Right lung (tissue), 5 donors: Measurements from ENCODE around the gene PTRH1. TPM values are rescaled to one million over a fixed set of nuclear protein-coding genes. Genes with fewer than 3 reads are reported as not detected.
A peak's percentile ranks its signal among the peaks of the same experiment; 100 is the strongest.

Source experiments
- DNase-seq, 2 donors: peaks; one replicate each; pipeline ENCODE4 v3.0.0-alpha.2; 2013
- polyA plus RNA-seq, 5 donors: library from polyadenylated mRNA; unstranded; fragments of 120-200 nt; gene quantifications; one replicate each; pipeline versions ENCODE4 v1.2.1 to v1.2.3, GENCODE V29; 2013; ENCODE audit warnings: inconsistent platforms in 1 of 5, low replicate concordance in 1 of 5; ENCODE audit not compliant: insufficient read length in 5 of 5, insufficient read depth in 1 of 5

PTRH1 gene
- polyA plus RNA-seq, 5 donors, result 4.0 to 11.5 (median 5.6) TPM

- no peak for DNase-seq
Observed at GRCh38 chr9:127700140-127700539, 15.3 kb downstream of the PTRH1 start.

- DNase-seq, result peak; percentile 91 to 94
Observed at GRCh38 chr9:127698985-127699670, 16.3 kb downstream of the PTRH1 start.

GRCh38 chr9:127698386-127698785 is 17.1 kb downstream of the PTRH1 start:
- no peak for DNase-seq

GRCh38 chr9:127697575-127697974 is 17.9 kb downstream of the PTRH1 start:
- no peak for DNase-seq

DNA sequence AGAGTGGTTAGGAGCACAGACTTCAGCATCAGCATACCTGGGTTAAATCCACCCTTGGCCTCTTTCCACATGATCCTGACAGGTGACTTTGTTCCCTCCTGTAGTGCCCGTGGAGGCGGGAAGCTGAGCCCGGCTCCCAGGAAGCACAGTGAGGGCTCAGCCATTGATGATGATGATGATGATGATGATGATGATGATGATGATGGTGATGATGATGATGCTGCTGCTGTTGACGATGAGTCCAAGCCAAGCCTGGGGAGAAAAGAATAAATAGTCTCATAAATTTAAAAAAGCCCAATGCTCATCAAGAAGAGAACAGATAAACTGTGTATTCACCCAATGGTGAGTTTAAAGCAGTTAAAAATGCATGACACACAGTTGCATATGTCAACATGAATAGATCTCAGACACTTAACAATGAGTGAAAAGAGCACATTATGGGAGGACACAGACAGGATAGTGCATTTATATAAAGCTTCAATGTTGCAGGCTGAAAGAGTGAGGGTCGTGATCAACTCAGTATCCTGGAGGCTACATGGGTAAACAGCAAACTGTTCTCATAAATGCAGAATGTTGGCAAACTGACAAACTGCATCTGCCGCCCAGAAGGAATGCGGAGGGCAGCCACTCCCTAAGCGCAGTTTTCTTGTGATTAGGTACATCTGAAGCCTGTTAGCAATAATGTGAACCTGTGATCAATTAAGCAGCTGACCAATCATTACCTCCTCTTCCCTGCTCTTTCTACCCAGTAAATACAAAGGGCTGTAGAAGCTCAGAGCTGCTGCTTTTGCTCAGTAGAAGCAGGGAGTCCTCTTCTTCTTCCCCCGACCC is 20.4 kb downstream of the PTRH1 start:
- peak in 1 of 2 donors; percentile 20 for DNase-seq

DNA sequence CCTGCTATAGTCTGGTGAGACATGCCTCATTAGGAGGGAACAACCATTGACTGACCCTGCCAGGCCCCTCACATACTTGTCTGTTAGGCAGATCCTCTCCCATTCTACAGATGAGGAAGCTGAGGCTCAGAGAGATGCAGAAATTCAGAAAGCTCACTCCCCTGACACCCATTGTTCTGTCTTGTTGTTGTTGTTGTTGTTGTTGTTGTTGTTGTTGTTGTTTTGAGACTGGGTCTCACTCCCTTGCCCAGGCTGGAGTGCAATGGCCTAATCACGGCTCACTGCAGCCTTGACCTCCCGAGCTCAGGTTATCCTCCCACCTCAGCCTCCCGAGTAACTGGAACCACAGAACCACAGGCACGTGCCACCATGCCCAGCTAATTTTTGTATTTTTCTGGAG is 21.8 kb downstream of the PTRH1 start:
- no peak for DNase-seq

GRCh38 chr9:127693143-127693542 is 22.3 kb downstream of the PTRH1 start:
- no peak for DNase-seq

DNA sequence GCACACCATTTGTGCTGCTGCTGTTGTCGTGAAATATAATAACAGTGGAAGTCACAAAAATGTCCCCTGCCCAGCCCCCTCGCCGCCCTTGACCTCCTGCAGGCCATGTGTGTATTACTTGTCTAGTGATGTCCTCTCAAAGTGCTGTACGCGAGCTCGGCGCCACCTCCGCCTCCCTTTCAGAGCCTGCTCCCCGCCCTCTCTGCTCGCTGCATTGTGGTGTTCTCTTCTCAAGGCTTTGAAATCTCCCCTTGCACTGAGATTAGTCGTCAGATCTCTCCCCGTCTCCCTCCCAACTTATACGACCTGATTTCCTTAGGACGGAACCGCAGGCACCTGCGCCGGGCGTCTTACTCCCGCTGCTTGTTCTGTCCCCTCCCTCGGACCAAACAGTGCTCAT is 23.4 kb downstream of the PTRH1 start:
- no peak for DNase-seq

DNA sequence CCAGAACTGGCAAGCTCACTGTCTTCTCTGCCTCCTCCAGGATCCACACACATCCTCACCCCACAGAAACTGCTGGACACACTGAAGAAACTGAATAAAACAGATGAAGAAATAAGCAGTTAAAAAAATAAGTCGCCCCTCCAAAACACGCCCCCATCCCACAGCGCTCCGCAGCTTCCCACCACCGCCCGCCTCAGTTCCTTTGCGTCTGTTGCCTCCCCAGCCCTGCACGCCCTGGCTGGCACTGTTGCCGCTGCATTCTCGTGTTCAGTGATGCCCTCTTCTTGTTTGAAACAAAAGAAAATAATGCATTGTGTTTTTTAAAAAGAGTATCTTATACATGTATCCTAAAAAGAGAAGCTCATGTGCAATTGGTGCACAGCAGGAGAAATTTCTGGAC is 24.7 kb downstream of the PTRH1 start:
- no peak for DNase-seq

- DNase-seq, result no peak
Observed at GRCh38 chr9:127689329-127690000, 26.0 kb downstream of the PTRH1 start.

DNA sequence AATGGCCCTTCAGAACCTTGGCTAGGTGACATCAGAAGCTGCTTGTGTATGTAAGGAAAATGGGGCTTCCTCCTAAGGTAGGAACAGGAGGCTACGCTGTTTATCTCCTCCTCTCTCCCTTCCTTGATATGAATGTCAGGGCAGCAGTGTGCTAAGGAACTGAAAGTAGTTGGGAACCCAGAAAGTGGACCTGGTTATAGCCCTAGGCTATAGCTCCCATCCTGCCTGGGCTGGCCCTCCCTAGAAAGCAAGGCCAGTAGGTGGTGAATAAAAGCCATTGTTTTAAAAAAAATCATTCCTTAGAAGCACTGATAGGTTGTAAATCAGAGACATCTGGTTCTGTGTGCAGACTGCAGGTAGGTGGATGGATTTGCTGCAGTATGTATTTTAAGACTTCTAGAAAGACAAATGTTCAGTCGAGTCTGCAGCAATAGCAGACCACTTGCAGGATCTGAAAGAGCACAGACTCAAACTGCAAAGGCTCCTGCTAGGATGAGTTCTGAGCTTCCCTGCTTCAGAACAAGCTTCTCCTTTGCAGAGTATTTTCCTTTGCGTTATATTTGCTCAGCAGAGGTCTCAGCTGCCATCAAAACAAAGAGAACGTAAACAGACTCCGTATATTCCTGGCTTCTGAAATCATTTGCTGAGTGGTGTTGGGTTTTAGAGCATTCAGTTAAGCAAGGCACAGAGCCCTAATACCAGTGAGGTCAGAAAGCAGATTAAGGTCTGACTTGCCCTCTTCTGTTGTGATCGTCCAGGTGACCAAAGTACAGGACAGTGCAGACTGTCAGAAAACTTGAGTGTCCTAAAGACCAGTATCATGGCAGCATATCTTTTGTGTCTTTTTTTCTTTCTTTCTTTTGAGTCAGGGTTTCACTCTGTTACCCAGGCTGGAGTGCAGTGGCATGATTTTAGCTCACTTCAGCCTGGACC is 28.7 kb downstream of the PTRH1 start:
- DNase-seq, result no peak

GRCh38 chr9:127684576-127684975 is 30.9 kb downstream of the PTRH1 start:
- no peak for DNase-seq

DNA sequence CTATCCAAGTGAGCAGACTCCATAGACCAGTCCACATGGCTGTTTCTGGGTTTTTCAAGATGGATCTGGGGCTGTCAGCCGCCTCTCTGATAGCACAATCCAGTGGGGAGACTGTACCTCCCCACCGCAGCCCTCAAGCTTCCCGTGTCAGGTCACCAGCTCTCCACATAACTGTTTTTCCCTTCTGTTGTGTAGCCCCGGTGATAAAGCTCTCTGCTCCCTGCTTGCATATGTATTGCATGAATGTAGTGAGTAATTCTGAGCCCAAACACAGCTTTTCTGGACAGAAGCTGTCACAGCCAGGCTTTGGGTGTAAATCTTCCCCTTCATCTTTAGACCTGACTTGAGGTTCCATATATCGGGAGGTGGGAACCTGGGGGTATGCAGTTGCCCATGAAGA is 31.7 kb downstream of the PTRH1 start:
- DNase-seq, result no peak

- no peak for DNase-seq
Observed at GRCh38 chr9:127682351-127683136, 32.9 kb downstream of the PTRH1 start.

- no peak for DNase-seq
Observed at GRCh38 chr9:127680846-127681245, 34.6 kb downstream of the PTRH1 start.

DNA sequence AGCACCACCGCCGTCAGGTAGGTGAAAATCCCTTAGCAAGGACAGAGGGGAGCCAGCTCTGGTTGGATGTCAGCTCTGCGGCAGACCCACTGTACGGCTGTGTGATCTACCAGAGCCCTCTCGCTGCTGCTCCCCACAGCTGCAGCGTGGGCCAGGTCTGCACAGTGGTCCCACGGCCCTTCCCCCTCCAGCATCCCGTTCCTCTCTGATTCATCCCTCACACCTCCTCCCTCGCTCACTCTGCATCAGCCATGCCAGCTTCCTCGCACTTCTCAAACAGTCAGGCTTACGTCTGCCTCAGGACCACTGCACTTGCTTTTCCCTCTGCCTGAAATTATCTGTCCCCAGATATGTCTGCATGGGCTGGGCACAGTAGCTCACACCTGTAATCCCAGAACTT is 35.2 kb downstream of the PTRH1 start:
- no peak for DNase-seq

- DNase-seq, result no peak
Observed at GRCh38 chr9:127679506-127679905, 36.0 kb downstream of the PTRH1 start.

DNA sequence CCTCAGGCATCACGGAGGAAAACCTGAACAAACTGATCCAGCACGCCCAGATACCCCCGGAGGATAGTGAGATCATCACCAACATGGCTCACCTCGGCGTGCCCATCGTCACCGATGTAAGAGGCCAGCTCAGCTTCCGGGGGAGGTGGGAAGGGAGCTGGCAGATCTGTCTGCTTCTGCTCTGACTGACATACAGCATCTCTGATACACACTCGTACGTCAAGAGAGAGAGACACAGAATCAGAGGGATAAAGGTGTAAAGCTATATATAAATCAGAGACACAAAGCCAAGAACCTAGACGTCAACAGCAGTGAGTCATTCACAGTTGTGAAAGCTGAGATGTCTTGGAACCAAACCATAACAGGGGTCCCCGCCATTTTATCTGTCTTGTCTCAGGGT is 38.8 kb downstream of the PTRH1 start:
- DNase-seq, result no peak

- no peak for DNase-seq
Observed at GRCh38 chr9:127673234-127673633, 42.2 kb downstream of the PTRH1 start.

DNA sequence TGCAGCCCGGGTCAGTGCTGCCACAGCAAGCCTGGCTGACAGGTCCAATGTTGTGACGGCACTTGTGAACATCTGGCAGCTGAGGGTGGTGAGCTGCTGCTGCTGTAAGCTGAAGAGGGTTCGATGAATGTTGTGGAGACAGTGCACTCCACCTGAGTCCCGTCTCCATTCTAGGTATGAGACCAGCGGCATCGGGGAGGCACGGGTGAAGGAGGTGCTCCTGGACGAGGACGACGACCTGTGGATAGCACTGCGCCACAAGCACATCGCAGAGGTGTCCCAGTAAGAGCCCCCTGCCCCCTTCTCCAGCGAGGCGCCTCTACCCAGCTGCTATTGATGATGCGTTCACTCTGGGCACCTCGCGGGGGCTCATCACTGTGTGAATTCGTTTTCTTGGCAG is 47.6 kb downstream of the PTRH1 start:
- DNase-seq, result no peak
